ENCODE results near the gene NCAPD3. TPM values are rescaled to one million over a fixed set of nuclear protein-coding genes. Genes with fewer than 3 reads are reported as not detected.
"Not testable (repeated sequence)": the region's sequence is repeated elsewhere in the genome, so short reads cannot be mapped to it uniquely, and the experiment has no call there.

Gene NCAPD3
- polyA plus RNA-seq, 3 donors, result 33.3 to 35.9 (median 34.8) TPM

DNA sequence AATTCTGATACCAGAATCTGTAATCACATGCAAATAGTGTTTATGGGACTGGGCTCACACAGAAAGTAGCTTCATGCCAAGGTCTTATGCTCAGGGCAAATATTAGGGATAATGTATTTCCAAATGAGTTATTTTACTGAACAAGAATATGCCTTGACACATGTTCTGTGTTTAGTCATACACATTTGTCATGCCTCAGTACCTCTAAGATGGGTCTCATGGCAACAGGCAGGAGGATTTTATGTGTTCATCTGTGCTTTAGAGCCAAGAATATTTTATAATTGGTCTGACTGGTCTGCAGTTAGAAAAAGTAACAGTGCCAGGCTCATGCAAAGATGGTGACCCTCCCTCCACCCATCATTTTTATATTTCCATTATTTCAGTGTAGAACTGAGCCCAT, 105.8 kb downstream of the NCAPD3 start:
- DNase-seq (ENCODE audit: extremely low read depth in 1 of 11, low read depth in 9 of 11, low spot score in 4 of 11), result no peak

GRCh38 chr11:134116210-134116609, 107.6 kb downstream of the NCAPD3 start:
- no peak for DNase-seq (ENCODE audit: extremely low read depth in 1 of 11, low read depth in 9 of 11, low spot score in 4 of 11)

- DNase-seq (ENCODE audit: extremely low read depth in 1 of 11, low read depth in 9 of 11, low spot score in 4 of 11), result not testable (repeated sequence)
These were observed 110.0 kb downstream of the NCAPD3 start for GRCh38 chr11:134113787-134114186.

GRCh38 chr11:134110252-134110815, 113.4 kb downstream of the NCAPD3 start:
- DNase-seq (ENCODE audit: extremely low read depth in 1 of 11, low read depth in 9 of 11, low spot score in 4 of 11), result no peak

Other genes with a start within 250 kb of the NCAPD3 start
- gene JAM3, start 154.9 kb downstream of the NCAPD3 start, polyA plus RNA-seq (ENCODE audit: insufficient read length in 3 of 3), result 10 to 100 TPM; 47.5 to 57.0 (median 55.1) TPM
- gene VPS26B, start 704 bp upstream of the NCAPD3 start, polyA plus RNA-seq (ENCODE audit: insufficient read length in 3 of 3), result 10 to 100 TPM; 48.2 to 62.8 (median 50.7) TPM
- 10 to 100 TPM; 65.4 to 77.9 (median 75.5) TPM for gene THYN1, start 29.4 kb upstream of the NCAPD3 start, polyA plus RNA-seq (ENCODE audit: insufficient read length in 3 of 3)
- 10 to 100 TPM; 42.4 to 52.7 (median 44.8) TPM for gene ACAD8, start 29.6 kb upstream of the NCAPD3 start, polyA plus RNA-seq (ENCODE audit: insufficient read length in 3 of 3)
- gene GLB1L3, start 52.4 kb upstream of the NCAPD3 start, polyA plus RNA-seq (ENCODE audit: insufficient read length in 3 of 3), result 1 to 10 TPM; 1.4 to 2.1 (median 1.8) TPM
- 10 to 100 TPM; 20.9 to 25.9 (median 22.0) TPM for gene GLB1L2, start 108.0 kb upstream of the NCAPD3 start, polyA plus RNA-seq (ENCODE audit: insufficient read length in 3 of 3)
- gene B3GAT1, start 188.3 kb upstream of the NCAPD3 start, polyA plus RNA-seq (ENCODE audit: insufficient read length in 3 of 3), result 1 to 10 TPM; 4.3 to 4.9 (median 4.6) TPM

All from renal cortex interstitium (tissue), 11 donors.